Limb (tissue), 2 donors: Measurements from ENCODE around the gene SPANXN4.

Experiments used
- DNase-seq, 2 donors: peaks; one replicate each; pipeline ENCODE4 v3.0.0-alpha.2; 2016; ENCODE audit errors: extremely low spot score in 2 of 2

SPANXN4 gene

GRCh38 chrX:143025628-143026027 lies at the start of gene SPANXN4:
Gene SPANXN4, plus strand, starts transcription at chrX:143025928. Its CDS starts 87 bp downstream, at chrX:143026015.
- no peak for DNase-seq

- no peak for DNase-seq
Observed at GRCh38 chrX:142977128-142977914, 48.4 kb upstream of the SPANXN4 start.

GRCh38 chrX:142978130-142978684 lies 47.5 kb upstream of the SPANXN4 start:
- no peak for DNase-seq

- no peak for DNase-seq
Observed at GRCh38 chrX:142982679-142983078, 43.0 kb upstream of the SPANXN4 start.

GRCh38 chrX:142994988-142995387 lies 30.7 kb upstream of the SPANXN4 start:
- DNase-seq: no peak

GRCh38 chrX:142998447-142999198 lies 27.1 kb upstream of the SPANXN4 start:
- no peak for DNase-seq

GRCh38 chrX:142999199-142999701 lies 26.5 kb upstream of the SPANXN4 start:
- DNase-seq: no peak

- no peak for DNase-seq
Observed at GRCh38 chrX:143002206-143002605, 23.5 kb upstream of the SPANXN4 start.

GRCh38 chrX:143017272-143017671 lies 8.5 kb upstream of the SPANXN4 start:
- DNase-seq: no peak

- no peak for DNase-seq
Observed at GRCh38 chrX:143027275-143027674, 1.5 kb downstream of the SPANXN4 start.

GRCh38 chrX:143047511-143047910 lies 21.8 kb downstream of the SPANXN4 start:
- DNase-seq: no peak

GRCh38 chrX:143058120-143058519 lies 32.4 kb downstream of the SPANXN4 start:
- no peak for DNase-seq

- DNase-seq: no peak
Observed at GRCh38 chrX:143081231-143081630, 55.5 kb downstream of the SPANXN4 start.

- DNase-seq: no peak
Observed at GRCh38 chrX:143082537-143082936, 56.8 kb downstream of the SPANXN4 start.
